ENCODE data around the gene FBXO9. TPM values are rescaled to one million over a fixed set of nuclear protein-coding genes. Genes with fewer than 3 reads are reported as not detected.

The FBXO9 gene
- total and polyA plus RNA-seq, 2 of the 8 experiments (the other 6 are each of a cell fraction or from before 2014, with no cell fraction given): 41.3 to 50.9 TPM

GRCh38 chr6:53112871-53113270, 47.7 kb downstream of the FBXO9 start:
- ChIA-PET POLR2A (ENCODE audit: partially characterized antibody) (no interaction called here), CTCF (ENCODE audit: partially characterized antibody) (interaction anchor here (1.0 to 1.6 kb wide), 2 partner anchors 55 to 371 kb away, joined by 3 to 5 read pairs; no protein-coding TSS in a partner anchor)
- Histone ChIP-seq H4K91ac (replicated peaks; ENCODE audit: insufficient read length, low read length) (no peak overlapping the region), H4K5ac (ENCODE audit: insufficient read length, low read depth, low read length) (no peak overlapping the region), H3K4ac (replicated peaks; ENCODE audit: insufficient read length, low read depth, low read length) (no peak overlapping the region), H3K4me3 (ENCODE audit: extremely low read depth in 1 of 4, insufficient read depth in 2 of 4, low read depth in 3 of 4, low read length in 4 of 4) (no peak overlapping the region), H3K23me2 (ENCODE audit: low read depth, low read length) (no peaks in the 10 kb centered on the region), H4K8ac (ENCODE audit: extremely low read depth, insufficient read depth, low read length) (no peak overlapping the region), H3K23ac (ENCODE audit: insufficient read length) (no peak overlapping the region), H4K20me1 (replicated peaks in 1 of 2; ENCODE audit: control insufficient read depth in 1 of 2, insufficient read depth in 2 of 2, low read length in 2 of 2) (no peaks in the 10 kb centered on the region), H3K27ac (ENCODE audit: low read depth, low read length) (no peak overlapping the region), H3K79me2 (ENCODE audit: control insufficient read depth in 1 of 2, insufficient read depth in 2 of 2, low read length in 2 of 2) (no peaks in the 10 kb centered on the region), H3K18ac (ENCODE audit: extremely low read depth, low read length) (no peak overlapping the region), H3K9ac (replicated peaks in 1 of 4; ENCODE audit: extremely low read depth in 1 of 4, low read depth in 3 of 4, low read length in 3 of 4) (no peak overlapping the region), H2BK20ac (ENCODE audit: low read length) (no peak overlapping the region), H3K27me3 (replicated peaks in 1 of 4; ENCODE audit: control insufficient read depth in 3 of 4, extremely low read depth in 1 of 4, insufficient read depth in 3 of 4, low read length in 3 of 4) (no peaks in the 10 kb centered on the region), H3K56ac (replicated peaks; ENCODE audit: insufficient read length, low read depth, low read length) (no peak overlapping the region), H2BK12ac (ENCODE audit: low read depth, low read length) (no peak overlapping the region), H3K79me1 (ENCODE audit: low read depth, low read length) (no peaks in the 10 kb centered on the region), H3K14ac (ENCODE audit: insufficient read length) (no peak overlapping the region), H3K4me2 (ENCODE audit: insufficient read depth in 1 of 2, low read depth in 2 of 2, low read length in 2 of 2) (no peak overlapping the region), H3K36me3 (ENCODE audit: control insufficient read depth in 2 of 4, insufficient read depth in 4 of 4, low read length in 3 of 4) (no peaks in the 10 kb centered on the region; a peak in 1 of 8 replicates), H3K9me3 (ENCODE audit: insufficient read depth in 2 of 2, low read depth in 1 of 2, low read length in 1 of 2) (no peaks in the 10 kb centered on the region), H2BK120ac (replicated peaks; ENCODE audit: low read depth, low read length) (no peak overlapping the region), H2AFZ (ENCODE audit: low read length) (no peak overlapping the region), H2BK15ac (ENCODE audit: low read length) (no peak overlapping the region), H3K4me1 (replicated peaks in 1 of 4; ENCODE audit: control insufficient read depth in 3 of 4, insufficient read depth in 4 of 4, low read length in 3 of 4) (no peaks in the 10 kb centered on the region), H2AK5ac (ENCODE audit: low read depth, low read length) (no peak overlapping the region), H2BK5ac (ENCODE audit: low read depth, low read length) (no peak overlapping the region)
- no peak for TF ChIP-seq CEBPB (IDR thresholded peaks at IDR 0.05; ENCODE audit: low read depth, low read length)
- no peak for TF ChIP-seq NRF1 (IDR thresholded peaks at IDR 0.05; ENCODE audit: low read depth, low read length)
- no peak for TF ChIP-seq USF2 (IDR thresholded peaks at IDR 0.05; ENCODE audit: low read length)
- TF ChIP-seq PHF8 (conservative IDR thresholded peaks at IDR 0.05; ENCODE audit: low read depth, low read length): no peak
- no peak for TF ChIP-seq CBX5 (IDR thresholded peaks at IDR 0.05; ENCODE audit: low read depth, low read length)
- no peak for TF ChIP-seq SUZ12 (IDR thresholded peaks at IDR 0.05; ENCODE audit: low read length)
- no peak for TF ChIP-seq MAX (IDR thresholded peaks at IDR 0.05)
- no peak for DNase-seq (ENCODE audit: low read depth in 1 of 2, low spot score in 2 of 2)
- WGBS, 2 experiments (ENCODE audit: extremely low coverage in 1 of 2, insufficient coverage in 1 of 2, insufficient read length in 1 of 2, insufficient replicate concordance in 2 of 2, low coverage in 1 of 2, low lambda C conversion rate in 2 of 2, missing lambda C conversion rate in 1 of 2): 89% methylated on average over 1 of the region's 1 CpG; no CpG with 5 or more reads in 1 of the 2 experiments
- FAIRE-seq: no peak
